Activated T-helper 1 cell treated with Interleukin-2 at 50 U/mL for 16 hours (primary cell): ENCODE data around the gene HOXB6.

Source experiments
- DNase-seq: peaks from one replicate; pipeline ENCODE4 v3.0.0-alpha.2; 2020; ENCODE audit warnings: low read depth

The HOXB6 gene

DNA sequence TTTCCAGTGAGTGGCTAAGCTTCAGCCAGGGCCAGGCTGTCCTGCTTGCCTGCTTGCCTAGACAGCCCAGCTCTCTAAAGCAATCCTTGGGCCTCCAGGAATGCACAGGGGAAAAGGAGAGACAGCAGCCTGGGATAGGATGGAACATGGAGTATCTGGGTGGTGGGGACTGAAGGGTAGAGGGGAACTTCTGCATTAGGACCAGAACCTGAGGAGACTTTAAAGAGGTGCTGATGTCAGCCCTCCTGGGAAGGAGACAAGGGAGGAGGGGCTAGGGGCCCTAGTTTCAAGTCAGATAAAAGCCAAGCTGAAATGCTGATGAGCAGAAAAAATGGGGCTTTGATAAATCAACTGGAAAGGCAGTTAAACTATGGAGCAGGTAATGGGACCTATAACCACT lies 4.2 kb upstream of the HOXB6 start:
- DNase-seq: no peak

DNA sequence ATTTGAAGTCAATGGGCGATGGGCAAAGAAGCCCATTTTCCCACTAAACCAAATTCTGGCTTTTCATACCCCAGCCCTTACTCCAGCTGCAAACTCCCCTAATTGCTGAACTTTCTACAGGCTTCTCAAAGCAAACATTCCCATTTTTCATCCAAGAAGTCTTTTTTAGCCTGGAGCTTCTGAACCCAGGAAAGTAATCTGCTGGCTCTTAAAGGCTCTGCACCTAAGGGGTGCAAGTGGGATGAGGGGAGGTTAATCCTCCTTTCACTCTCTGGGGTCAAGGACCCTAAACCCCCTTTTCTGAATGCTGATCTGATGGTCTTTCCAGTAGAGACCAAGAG lies 3.7 kb upstream of the HOXB6 start:
- DNase-seq: no peak

- DNase-seq: no peak
Measured at GRCh38 chr17:48606892-48607614, 2.3 kb upstream of the HOXB6 start.

GRCh38 chr17:48605991-48606891 lies 1.5 kb upstream of the HOXB6 start:
- DNase-seq: no peak

- no peak for DNase-seq
Measured at GRCh38 chr17:48605409-48605919, 678 bp upstream of the HOXB6 start.

DNA sequence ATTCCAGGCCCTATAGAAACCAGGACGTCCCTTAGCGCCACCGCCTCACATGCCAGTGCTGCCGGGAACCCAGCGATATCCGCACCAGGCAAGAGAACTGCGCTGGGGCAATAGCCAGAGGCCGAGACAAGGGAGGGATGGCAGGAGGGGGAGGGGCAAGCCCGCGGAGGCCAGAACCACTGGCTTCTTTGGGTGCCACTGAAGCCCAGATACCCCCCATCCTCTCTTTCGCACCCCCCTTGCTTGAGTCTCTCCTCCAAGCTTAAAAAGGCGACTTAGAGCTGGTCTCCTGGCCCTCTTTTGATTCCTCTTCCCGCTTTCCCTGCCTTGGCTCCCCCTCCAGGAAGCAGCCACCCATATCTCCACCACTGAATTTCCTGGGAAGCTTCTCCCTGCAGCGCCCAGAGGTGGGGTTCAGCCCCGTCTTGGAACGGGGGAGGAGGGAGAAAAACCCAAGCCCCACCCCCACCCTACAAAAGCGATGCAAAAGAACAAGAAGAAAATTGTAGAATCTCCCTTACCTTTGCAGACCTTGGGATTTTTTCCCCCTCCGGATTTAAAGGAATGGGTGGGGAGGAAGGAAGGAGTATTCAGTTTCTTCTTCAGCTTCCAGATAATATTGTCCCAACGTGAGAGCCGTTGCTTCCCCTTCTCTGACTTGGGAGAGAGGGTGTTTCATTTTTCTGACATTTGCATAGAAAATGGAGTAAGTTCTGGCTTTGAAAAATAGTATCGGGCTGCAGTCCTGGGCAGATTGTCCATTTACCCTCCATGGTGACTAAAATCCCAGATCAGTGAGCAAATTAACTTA lies 622 bp downstream of the HOXB6 start:
- DNase-seq: no peak

DNA sequence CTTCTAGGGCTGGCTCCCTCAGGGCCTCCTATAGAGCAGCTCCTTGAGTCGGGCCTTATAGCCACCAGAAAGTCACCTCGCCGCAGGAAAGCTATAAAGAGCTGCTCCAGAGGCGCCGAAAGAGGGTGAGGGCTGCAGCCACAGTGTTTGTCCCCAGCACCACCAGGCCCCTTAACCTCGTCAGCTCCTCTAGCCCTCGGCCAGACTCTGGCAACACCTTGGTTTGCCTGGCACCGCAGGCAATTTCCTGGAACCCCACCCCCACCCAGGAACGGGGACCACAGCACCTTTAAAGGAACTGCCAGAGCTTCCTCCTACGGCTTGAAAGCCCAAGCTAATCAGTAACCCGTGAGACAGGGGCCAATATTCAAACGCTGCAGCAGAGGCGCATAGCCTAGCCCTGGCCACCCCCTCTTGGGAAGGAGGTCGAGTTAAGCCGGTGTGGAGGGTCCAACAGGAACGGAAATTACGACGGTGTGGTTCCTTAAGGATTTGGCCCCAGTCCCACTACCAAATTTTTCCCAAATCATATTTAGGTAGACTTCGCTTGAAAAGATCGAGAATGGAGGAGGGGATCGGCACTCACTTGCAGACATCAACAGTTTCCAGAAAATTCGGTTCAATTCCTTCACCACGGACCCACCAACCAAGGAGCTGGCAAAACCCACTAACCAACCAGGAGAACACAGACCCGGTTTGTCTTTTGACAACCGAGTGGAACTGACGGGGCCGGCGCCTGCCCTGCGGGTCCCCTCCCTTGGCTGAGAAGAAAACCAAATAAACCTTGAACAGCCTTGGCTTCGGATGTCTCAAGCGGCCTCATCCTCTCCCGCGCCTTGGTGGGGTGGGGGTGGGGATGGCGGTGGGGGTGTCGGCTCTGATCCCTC lies 3.0 kb downstream of the HOXB6 start:
- DNase-seq: no peak

DNA sequence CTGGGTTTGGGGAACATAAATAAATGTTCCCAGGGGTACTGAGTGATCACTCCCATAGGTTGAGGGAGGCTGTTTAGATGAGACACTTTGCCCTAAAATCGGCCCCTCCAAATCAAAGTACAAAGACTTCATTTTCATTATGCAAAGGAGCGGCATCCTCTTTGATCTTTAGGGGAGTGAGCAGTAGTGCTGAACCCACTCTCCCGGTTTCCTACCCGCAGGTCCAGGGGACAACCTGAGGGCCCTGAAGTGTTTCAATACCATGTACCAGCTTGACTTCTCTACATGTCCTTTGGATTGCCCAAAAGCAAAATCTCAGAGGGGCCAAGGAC lies 3.6 kb downstream of the HOXB6 start:
- DNase-seq: no peak

DNA sequence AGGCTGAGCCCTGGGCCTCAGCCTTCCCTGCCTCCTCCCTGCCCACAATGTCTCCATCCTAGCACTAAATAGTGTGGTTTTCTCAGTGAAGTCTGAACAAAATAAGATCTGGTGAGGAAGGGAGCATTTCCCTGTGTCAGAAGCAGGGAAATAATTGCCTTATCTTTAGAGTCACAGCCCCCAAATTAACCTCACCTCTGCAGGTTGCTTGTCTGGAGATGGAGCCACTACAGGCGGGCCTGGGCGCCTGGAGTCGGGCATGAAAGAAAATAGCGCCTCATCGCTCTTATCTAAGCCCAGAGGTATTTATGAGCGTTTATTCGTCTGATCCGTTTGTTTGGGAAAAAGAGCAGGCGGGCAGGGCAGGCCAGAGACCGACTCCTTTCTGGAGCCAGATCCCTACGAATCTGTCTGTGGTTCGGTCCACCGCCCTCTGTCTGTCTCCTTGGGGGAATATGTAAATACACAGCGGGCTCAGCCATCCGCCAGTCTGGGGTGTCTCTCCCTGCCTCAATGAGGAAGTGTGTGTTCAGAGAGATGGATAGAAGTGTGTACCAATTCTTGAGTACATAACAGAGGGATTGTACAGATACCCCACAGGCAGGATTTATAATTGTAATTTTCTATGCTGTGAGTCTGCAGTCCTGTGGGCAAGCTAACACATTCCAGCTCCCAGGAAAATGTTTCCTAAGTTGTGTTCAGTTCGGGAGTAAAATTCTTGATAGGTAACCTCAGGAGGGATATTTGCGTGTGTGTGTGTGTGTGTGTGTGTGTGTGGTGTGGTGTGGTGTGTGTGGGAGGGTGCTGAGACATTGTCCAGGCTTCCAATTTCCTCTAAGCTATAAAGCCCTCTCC lies 4.3 kb downstream of the HOXB6 start:
- DNase-seq: no peak

GRCh38 chr17:48599354-48599753 lies 5.4 kb downstream of the HOXB6 start:
- DNase-seq: no peak

GRCh38 chr17:48598736-48599135 lies 6.0 kb downstream of the HOXB6 start:
- DNase-seq: no peak

- no peak for DNase-seq
Measured at GRCh38 chr17:48597778-48598631, 6.8 kb downstream of the HOXB6 start.

DNA sequence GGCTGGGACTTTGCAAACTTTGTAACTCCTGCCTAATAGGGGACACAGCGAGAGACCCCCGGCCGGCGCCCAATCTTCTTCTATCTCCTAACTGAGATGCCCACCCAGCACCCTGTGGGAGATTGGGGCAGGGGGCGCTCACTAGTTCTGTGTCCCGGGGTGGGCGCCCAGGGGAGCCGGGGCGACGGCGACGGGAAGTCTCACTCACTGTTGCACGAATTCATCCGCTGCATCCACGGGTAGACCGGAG lies 7.3 kb downstream of the HOXB6 start:
- no peak for DNase-seq

GRCh38 chr17:48596735-48597527 lies 7.9 kb downstream of the HOXB6 start:
- DNase-seq: no peak

DNA sequence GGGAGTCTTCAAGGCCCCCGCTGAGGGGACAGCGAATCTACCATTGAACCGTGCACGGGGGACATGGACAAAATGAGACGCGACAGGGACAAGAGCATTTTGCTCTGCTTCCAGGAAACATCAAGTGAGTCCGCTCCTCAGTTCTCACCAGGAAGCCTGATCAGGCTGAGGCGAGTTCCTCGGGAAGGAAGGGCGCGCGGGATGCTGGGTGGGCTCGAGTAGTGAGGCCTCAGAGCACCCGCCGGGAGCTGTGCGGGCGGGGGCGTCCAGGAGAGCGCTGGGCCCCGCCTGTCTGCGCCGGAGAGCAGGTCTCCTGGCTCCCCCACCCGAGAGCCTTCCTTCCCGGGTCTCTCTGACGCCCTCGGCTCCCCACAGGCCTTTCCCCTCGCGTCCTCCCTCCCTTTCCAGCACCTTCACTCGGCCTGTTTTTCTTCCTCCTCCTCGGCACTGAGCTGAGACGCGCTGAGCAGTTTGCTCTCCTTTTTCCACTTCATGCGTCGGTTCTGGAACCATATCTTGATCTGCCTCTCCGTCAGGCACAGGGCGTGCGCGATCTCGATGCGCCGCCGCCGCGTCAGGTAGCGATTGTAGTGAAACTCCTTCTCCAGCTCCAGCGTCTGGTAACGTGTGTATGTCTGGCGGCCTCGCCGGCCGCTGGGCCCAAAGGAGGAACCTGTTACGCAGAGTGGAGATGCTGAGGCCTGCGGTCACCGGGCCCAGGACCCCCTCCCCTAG lies 8.6 kb downstream of the HOXB6 start:
- no peak for DNase-seq

DNA sequence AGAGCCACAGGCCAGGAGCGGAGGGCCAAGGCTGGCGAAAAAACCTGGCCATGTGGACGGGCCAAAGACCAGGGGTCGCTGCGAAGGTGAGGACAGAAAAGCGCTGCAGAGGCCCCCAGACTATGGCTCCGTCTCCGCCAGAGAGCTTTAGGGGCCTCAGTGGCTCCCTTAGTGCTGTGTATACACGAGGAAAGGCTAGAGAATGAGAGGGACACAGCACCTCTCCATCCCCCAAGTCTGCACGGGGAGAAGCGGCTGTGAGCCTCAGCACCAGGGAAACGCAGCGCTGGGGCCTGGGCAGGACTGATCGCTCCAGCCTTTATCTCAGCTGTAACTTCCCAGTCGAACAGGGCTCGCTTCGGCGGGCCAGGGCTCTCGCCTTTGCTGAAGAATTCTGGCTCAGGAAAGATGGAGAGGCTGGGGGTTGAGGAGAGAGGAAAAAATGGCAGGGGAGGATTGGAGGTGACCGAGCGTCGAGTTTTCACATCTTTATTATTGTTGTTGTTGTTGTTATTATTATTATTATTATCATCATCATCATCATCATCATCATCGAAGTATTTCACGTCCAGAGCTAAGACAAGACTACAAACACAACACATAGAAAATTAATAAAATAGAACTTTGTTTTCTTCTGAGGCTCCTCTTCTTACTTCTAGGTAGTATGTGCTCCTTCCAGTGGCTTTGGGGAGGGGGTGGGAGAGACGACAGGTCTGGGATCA lies 9.3 kb downstream of the HOXB6 start:
- DNase-seq: no peak

DNA sequence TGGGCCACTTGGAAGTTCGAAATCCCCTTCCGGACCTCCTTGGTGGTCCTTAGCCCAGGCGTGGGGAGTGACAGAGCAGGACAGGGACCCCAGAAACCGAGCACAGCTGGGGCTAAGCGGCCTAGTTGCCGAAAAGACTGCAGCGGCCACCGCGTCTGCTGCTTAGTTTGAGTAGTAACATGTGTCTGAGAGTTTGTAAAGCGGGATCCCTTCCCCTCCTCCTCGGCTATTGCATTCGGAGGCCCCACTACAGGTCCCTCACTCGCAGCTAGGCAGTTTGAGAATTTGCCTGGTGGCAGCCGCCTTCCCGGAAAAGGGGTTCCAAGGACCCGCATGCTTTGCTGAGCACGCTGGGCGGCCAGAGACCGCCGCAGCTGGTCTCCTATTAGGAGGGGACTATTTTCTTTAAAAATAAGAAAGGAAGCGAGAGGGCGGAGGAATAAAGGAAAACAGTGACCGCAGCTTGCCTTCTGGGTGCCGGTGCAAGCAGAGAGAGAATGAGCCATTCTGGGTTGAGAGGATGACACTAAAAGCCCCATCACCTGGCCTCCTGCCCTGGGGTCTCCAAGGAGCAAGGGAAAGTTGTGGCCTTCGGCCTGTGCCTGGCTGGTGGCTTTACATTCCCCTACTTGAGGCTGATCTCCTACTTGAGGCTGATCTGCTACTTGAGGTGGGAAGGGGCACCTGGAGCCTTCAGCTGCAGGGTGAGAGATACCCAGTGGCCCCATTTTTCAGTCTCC lies 10.1 kb downstream of the HOXB6 start:
- no peak for DNase-seq
